AG04449 (cell line): Measurements from ENCODE around the gene TMEM163.
"Not testable (repeated sequence)": the region's sequence is repeated elsewhere in the genome, so short reads cannot be mapped to it uniquely, and the experiment has no call there.

ENCODE experiments used
- CTCF ChIA-PET: fragments of 350-600 bp; formaldehyde crosslinking; extraction: SDS; loops from one replicate; lab custom pipeline; 2021; ENCODE audit warnings: antibody characterized with exemption; lab: Yijun Ruan, JAX
- POLR2A ChIA-PET: fragments of 400-600, 350-600 bp; formaldehyde crosslinking; extraction: SDS; loops from one replicate; lab custom pipeline; 2020; ENCODE audit warnings: antibody characterized with exemption, inconsistent platforms; lab: Yijun Ruan, JAX
- DNase-seq: peaks from one replicate; pipeline ENCODE4 v3.0.0-alpha.2; 2010; ENCODE audit warnings: low read depth, low spot score
- H3K4me3 ChIP-seq: 2 replicates; pipeline ENCODE4 v1.5.1; 2011; ENCODE audit warnings: low read depth, mild to moderate bottlenecking, control low read depth, low read length
- CTCF ChIP-seq: IDR thresholded peaks from one replicate; pipeline ENCODE4 v1.5.1; 2011; ENCODE audit warnings: mild to moderate bottlenecking, moderate library complexity, low read length, control low read depth, inconsistent platforms; ENCODE audit not compliant: insufficient read depth; ENCODE audit errors: missing control alignments

The TMEM163 gene

GRCh38 chr2:134625311-134625710 lies 93.5 kb downstream of the TMEM163 start:
- no peak overlapping the region for H3K4me3 ChIP-seq
- TF ChIP-seq CTCF: no peak
- DNase-seq: no peak
- CTCF ChIA-PET: no interaction called here
- POLR2A ChIA-PET: no interaction called here

- TF ChIP-seq CTCF: no peak
- DNase-seq: no peak
- ChIA-PET CTCF (no interaction called here), POLR2A (no interaction called here)
- no peak overlapping the region for H3K4me3 ChIP-seq
Observed at GRCh38 chr2:134623796-134624195, 95.0 kb downstream of the TMEM163 start.

GRCh38 chr2:134623046-134623445 lies 95.8 kb downstream of the TMEM163 start:
- ChIA-PET POLR2A (no interaction called here), CTCF (no interaction called here)
- no peak for TF ChIP-seq CTCF
- H3K4me3 ChIP-seq: no peak overlapping the region
- DNase-seq: no peak

GRCh38 chr2:134621939-134622705 lies 96.7 kb downstream of the TMEM163 start:
- CTCF ChIA-PET: no interaction called here
- POLR2A ChIA-PET: no interaction called here
- DNase-seq: no peak
- no peak for TF ChIP-seq CTCF
- H3K4me3 ChIP-seq: no peak overlapping the region

- DNase-seq: no peak
- POLR2A ChIA-PET: no interaction called here
- TF ChIP-seq CTCF: no peak
- no peak overlapping the region for H3K4me3 ChIP-seq
- CTCF ChIA-PET: no interaction called here
Observed at GRCh38 chr2:134619250-134619649, 99.5 kb downstream of the TMEM163 start.

- CTCF ChIA-PET, DNase-seq, POLR2A ChIA-PET, H3K4me3 ChIP-seq: not testable (repeated sequence)
Observed at GRCh38 chr2:134615480-134615879, 103.3 kb downstream of the TMEM163 start.

GRCh38 chr2:134611316-134611715 lies 107.5 kb downstream of the TMEM163 start:
- DNase-seq: no peak
- CTCF ChIA-PET: no interaction called here
- no peak overlapping the region for H3K4me3 ChIP-seq
- TF ChIP-seq CTCF: no peak
- POLR2A ChIA-PET: no interaction called here
